Breast epithelium (tissue), 3 donors: ENCODE data around the gene C16orf90.

Experiments
- POLR2AphosphoS5 ChIP-seq, 3 donors: sonication (generic); formaldehyde crosslinking; IDR thresholded peaks; one replicate each; pipeline ENCODE4 v1.6.1; 2017; ENCODE audit warnings: antibody characterized with exemption in 3 of 3
- TF ChIP-seq, protein P1 (sequence below), 3 donors: fragments of 450-650 bp; IDR thresholded peaks; one replicate each; pipeline ENCODE4 v1.5.1; 2016 to 2017; ENCODE audit warnings: antibody characterized with exemption in 3 of 3, mild to moderate bottlenecking in 3 of 3, moderate library complexity in 3 of 3

DNA sequence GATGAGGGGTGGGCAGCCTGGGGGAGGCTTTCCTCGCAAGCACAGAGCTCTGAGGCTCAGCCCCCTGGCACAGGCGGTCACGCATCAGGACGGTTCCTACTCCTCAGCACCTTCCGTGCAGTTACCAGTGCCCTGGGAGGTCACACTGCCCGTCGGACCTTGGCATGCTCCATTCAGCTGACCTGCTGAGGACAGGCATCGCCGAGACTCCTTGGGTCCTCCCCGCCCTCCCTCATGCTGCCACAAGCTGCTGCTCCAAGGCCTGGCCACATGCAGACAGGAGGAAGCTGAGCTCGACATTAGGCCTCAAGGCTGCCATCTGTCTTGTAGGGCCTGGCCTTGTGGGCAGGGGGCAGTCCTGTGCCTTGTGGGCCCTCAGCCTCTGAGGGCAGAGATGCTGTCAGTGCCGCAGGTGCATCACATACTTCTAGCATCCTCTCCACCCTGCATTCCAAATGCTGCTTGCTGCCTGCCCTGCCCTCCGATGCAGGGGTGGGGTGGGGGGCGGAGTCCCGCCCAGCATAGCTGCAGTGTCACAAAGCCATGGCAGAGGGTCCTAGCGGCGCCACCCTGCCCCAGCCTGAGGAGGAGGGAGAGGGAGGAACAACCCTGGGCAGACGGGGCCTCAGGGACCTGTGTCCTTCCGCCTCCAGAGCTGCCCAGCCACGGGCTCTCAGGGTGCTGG lies 9.3 kb downstream of the C16orf90 start:
- TF ChIP-seq, protein P1, sequence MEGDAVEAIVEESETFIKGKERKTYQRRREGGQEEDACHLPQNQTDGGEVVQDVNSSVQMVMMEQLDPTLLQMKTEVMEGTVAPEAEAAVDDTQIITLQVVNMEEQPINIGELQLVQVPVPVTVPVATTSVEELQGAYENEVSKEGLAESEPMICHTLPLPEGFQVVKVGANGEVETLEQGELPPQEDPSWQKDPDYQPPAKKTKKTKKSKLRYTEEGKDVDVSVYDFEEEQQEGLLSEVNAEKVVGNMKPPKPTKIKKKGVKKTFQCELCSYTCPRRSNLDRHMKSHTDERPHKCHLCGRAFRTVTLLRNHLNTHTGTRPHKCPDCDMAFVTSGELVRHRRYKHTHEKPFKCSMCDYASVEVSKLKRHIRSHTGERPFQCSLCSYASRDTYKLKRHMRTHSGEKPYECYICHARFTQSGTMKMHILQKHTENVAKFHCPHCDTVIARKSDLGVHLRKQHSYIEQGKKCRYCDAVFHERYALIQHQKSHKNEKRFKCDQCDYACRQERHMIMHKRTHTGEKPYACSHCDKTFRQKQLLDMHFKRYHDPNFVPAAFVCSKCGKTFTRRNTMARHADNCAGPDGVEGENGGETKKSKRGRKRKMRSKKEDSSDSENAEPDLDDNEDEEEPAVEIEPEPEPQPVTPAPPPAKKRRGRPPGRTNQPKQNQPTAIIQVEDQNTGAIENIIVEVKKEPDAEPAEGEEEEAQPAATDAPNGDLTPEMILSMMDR (IDR thresholded peaks at IDR 0.05): no peak
- TF ChIP-seq POLR2AphosphoS5 (IDR thresholded peaks at IDR 0.05): no peak
